Esophagus muscularis mucosa (tissue), 4 donors: ENCODE data around the gene HIPK4. TPM values are rescaled to one million over a fixed set of nuclear protein-coding genes. Genes with fewer than 3 reads are reported as not detected.
A peak's percentile ranks its signal among the peaks of the same experiment; 100 is the strongest.

Experiments
- DNase-seq: peaks from one replicate; pipeline ENCODE4 v3.0.0-alpha.2; 2017; ENCODE audit errors: extremely low spot score
- H3K27ac ChIP-seq, 4 donors: fragments of 200-600 bp; sonication (generic); replicated peaks in 1 of 4; 1 replicate in 3 of 4; 2 replicates in 1 of 4; pipeline ENCODE4 v1.5.1; 2016 to 2019; ENCODE audit warnings: mild to moderate bottlenecking in 1 of 4
- H3K27me3 ChIP-seq, 4 donors: fragments of 200-600 bp; sonication (generic); one replicate each; pipeline versions ENCODE4 v1.5.1 to v1.6.0; 2016 to 2019
- H3K36me3 ChIP-seq, 4 donors: fragments of 200-600 bp; sonication (generic); one replicate each; pipeline ENCODE4 v1.5.1; 2016 to 2019
- H3K4me1 ChIP-seq, 4 donors: fragments of 200-600 bp; sonication (generic); one replicate each; pipeline ENCODE4 v1.5.1; 2016 to 2019
- H3K4me3 ChIP-seq, 4 donors: fragments of 200-600 bp; sonication (generic); 1 replicate in 2 of 4; 2 replicates in 2 of 4; pipeline ENCODE4 v1.5.1; 2016 to 2019; ENCODE audit warnings: mild to moderate bottlenecking in 4 of 4, moderate library complexity in 1 of 4
- H3K9me3 ChIP-seq, 4 donors: fragments of 200-600 bp; sonication (generic); 1 replicate in 3 of 4; 2 replicates in 1 of 4; pipeline ENCODE4 v1.5.1; 2016 to 2019
- EP300 ChIP-seq: sonication (generic); formaldehyde crosslinking; IDR thresholded peaks from one replicate; pipeline ENCODE4 v1.6.1; 2017; ENCODE audit warnings: antibody characterized with exemption
- POLR2A ChIP-seq: fragments of 450-650 bp; IDR thresholded peaks from one replicate; pipeline ENCODE4 v1.6.1; 2017; ENCODE audit warnings: antibody characterized with exemption, moderate library complexity, mild to moderate bottlenecking, low read depth
- POLR2AphosphoS5 ChIP-seq, 2 donors: sonication (generic); formaldehyde crosslinking; IDR thresholded peaks; one replicate each; pipeline ENCODE4 v1.6.1; 2017; ENCODE audit warnings: antibody characterized with exemption in 2 of 2
- WGBS: methylation state at CpG from one replicate; pipeline ENCODE4 v1.1.5; 2018; 5-methylcytosine and 5-hydroxymethylcytosine counted together
- intact Hi-C: fragments of 100-400 bp; cut with DNase I; formaldehyde crosslinking; loops from one replicate; pipeline ENCODE4 v1.15.1; 2023
- total RNA-seq, 4 donors: library from RNA; depleted of rRNA; stranded (reverse); fragments of >200 nt; gene quantifications; one replicate each; pipeline versions ENCODE4 v1.1.0 to v1.2.1, GENCODE V29; 2016
- TF ChIP-seq, protein P1 (sequence below), 3 experiments: fragments of 200-600 bp in 2 of 3; fragments of 450-650 bp in 1 of 3; sonication (generic) in 2 of 3; IDR thresholded peaks; one replicate each; pipeline ENCODE4 v1.5.1; 2017 to 2019; ENCODE audit warnings: antibody characterized with exemption in 3 of 3, mild to moderate bottlenecking in 2 of 3, moderate library complexity in 1 of 3

The HIPK4 gene
- total RNA-seq, 4 donors from 2014 or later: under 0.01 to 0.63 (median 0.42) TPM

DNA sequence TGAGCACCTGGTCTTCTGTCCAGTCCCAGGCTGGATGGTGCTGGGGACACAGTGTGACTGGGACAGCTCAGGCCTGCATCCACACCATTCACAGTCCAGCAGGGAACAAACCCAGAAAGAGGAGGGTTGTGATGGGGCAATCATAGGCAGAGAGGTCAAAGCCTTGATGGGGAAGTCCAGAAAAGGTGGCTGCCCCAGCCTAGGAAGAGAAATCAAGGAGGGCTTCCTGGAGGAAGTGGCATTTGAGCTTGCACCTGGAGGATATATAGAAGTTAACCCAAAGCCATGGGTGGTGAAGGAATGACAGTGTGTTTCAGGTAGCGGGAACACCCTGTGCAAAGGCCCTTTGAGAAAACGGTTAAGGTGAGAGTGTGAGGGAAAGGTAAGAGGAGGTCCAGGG is 25.8 kb upstream of the HIPK4 start:
- no peaks in the 10 kb centered on the region for H3K36me3 ChIP-seq
- H3K27me3 ChIP-seq: no peaks in the 10 kb centered on the region
- no peak for DNase-seq
- TF ChIP-seq, protein P1, sequence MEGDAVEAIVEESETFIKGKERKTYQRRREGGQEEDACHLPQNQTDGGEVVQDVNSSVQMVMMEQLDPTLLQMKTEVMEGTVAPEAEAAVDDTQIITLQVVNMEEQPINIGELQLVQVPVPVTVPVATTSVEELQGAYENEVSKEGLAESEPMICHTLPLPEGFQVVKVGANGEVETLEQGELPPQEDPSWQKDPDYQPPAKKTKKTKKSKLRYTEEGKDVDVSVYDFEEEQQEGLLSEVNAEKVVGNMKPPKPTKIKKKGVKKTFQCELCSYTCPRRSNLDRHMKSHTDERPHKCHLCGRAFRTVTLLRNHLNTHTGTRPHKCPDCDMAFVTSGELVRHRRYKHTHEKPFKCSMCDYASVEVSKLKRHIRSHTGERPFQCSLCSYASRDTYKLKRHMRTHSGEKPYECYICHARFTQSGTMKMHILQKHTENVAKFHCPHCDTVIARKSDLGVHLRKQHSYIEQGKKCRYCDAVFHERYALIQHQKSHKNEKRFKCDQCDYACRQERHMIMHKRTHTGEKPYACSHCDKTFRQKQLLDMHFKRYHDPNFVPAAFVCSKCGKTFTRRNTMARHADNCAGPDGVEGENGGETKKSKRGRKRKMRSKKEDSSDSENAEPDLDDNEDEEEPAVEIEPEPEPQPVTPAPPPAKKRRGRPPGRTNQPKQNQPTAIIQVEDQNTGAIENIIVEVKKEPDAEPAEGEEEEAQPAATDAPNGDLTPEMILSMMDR (IDR thresholded peaks at IDR 0.05): no peak
- no peak for TF ChIP-seq POLR2A
- no peak for TF ChIP-seq POLR2AphosphoS5 (IDR thresholded peaks at IDR 0.05)
- no peak for TF ChIP-seq EP300
- 98% methylated on average over 2 of the region's 2 CpGs for WGBS
- no peaks in the 10 kb centered on the region for H3K9me3 ChIP-seq
- intact Hi-C loops: no loop called here
- peaks cover 47 to 58% (median 52%) of the 10 kb centered on the region in 4 donors for H3K4me1 ChIP-seq
- no peak overlapping the region for H3K27ac ChIP-seq
- no peak overlapping the region for H3K4me3 ChIP-seq

DNA sequence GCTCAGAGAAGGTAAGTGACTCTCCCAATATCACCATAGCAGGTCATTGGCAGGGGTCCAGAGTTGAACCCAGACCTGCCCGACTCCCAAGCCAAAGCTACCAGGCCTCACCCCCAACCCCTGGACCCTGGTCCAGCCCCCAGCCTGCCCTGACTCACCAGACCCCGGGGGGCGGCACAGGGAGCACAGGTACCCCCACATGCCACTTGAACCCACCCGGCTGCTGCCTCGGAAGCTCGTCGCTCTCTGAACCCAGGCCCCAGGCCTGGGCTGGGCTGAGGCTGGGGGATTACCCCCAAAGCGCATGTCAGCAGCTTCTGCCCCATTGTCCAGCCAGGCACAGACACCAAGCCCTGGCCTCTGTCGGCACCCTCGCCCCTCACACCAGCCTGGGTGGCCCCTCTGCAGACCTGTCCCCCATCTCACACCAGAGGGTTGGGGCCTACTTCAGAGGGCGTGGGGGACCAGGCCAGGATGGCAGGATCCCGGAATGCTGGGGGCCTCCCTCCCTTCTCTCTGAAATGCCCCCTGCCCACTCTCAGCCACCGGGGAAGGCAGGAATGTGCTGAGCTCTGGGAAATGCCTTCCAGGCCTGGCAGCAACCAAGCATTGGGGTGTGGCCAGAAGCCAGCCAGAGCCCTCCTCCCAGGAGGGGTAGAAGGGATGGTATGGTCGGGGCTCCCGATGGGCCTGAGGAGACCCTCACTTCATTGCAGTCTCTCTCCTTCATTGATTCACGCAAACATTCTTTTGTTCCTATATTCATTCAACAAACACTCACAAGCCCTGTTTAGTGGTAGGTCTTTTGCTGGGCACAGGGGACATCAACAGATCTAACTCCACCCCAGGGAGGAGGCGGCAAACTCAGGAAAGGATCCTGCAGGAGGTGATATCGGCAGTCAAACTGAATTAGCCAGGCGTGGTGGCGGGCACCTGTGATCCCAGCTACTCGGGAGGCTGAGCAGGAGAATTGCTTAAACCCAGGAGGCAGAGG is 24.9 kb upstream of the HIPK4 start:
- no peak overlapping the region for H3K4me3 ChIP-seq
- peaks cover 48 to 56% (median 51%) of the 10 kb centered on the region in 4 donors for H3K4me1 ChIP-seq
- no peaks in the 10 kb centered on the region for H3K36me3 ChIP-seq
- H3K9me3 ChIP-seq: no peaks in the 10 kb centered on the region
- TF ChIP-seq EP300 (no peak), POLR2AphosphoS5 (IDR thresholded peaks at IDR 0.05) (no peak), POLR2A (no peak)
- TF ChIP-seq, protein P1 (IDR thresholded peaks at IDR 0.05): no peak
- no peak overlapping the region for H3K27ac ChIP-seq
- no peak for DNase-seq
- intact Hi-C loops: no loop called here
- 88% methylated on average over 18 of the region's 21 CpGs for WGBS
- H3K27me3 ChIP-seq: no peaks in the 10 kb centered on the region

DNA sequence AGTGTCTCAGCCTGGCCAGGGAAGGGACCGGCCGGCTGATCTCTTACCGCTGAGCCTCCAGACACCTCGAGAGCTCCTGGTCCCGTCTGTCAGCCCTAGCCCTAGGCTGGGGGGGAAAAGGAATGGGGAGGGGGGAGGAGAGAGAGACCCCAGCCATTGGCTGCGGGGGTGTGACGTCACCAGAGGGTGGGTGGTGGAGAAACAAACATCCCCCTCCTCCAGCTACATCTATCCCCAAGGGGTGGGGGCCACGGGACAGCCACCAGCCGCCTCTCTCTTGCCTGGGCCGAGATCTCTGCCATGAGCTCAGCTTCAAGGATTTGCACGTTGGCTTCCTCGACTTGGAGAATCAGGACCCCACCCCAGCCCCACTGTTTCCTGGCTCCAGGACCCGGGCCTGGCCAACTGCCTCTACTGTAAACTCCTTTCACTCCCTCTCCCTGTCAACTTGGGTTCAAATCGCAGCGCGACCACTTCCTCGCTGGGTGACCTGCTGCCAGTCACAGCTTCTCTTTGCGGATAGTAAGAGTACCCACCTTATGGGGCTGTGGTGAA is 23.4 kb upstream of the HIPK4 start, which contains the start of gene PRX:
TSS of gene PRX (minus strand) at position 88 of the 555 bp plus-strand sequence. CDS start 5,446 bp downstream, outside the sequence.
- Histone ChIP-seq H3K27ac (peak within 1 kb of the TSS; percentile 60 to 73 (median 68)), H3K27me3 (no peaks in the 10 kb centered on the region), H3K9me3 (no peaks in the 10 kb centered on the region), H3K36me3 (no peaks in the 10 kb centered on the region), H3K4me3 (no peak within 1 kb of the TSS), H3K4me1 (peaks cover 48 to 56% (median 51%) of the 10 kb centered on the region in 4 donors)
- TF ChIP-seq, protein P1 (IDR thresholded peaks at IDR 0.05): no peak
- no peak for TF ChIP-seq EP300
- 58% methylated on average over 7 of the region's 18 CpGs for whole genome bisulfite sequencing
- intact Hi-C loops: no loop called here
- no peak for DNase-seq

DNA sequence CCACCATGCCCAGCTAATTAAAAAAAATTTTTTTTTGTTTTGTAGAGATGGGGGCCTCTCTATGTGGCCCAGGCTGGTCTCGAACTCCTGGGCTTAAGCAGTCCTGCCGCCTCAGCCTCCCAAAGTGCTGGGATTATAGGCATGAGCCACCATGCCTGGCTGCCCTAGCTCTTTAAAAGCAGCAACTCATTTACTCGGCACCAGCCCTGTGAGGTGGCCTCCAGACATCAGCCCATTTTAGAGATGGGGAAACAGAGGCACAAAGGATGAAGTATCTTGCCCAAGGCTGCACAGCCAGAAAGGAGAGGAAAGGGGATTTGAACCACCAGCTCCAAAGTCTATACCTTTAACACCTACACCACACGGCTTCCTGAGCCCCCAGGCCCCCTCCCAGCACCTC is 22.9 kb upstream of the HIPK4 start:
- H3K9me3 ChIP-seq: no peaks in the 10 kb centered on the region
- intact Hi-C loops: no loop called here
- H3K27ac ChIP-seq: no peak overlapping the region
- H3K36me3 ChIP-seq: no peaks in the 10 kb centered on the region
- no peak for TF ChIP-seq POLR2AphosphoS5 (IDR thresholded peaks at IDR 0.05)
- TF ChIP-seq, protein P1 (IDR thresholded peaks at IDR 0.05): no peak
- TF ChIP-seq EP300: no peak
- no peak for TF ChIP-seq POLR2A
- DNase-seq: no peak
- H3K27me3 ChIP-seq: no peaks in the 10 kb centered on the region
- H3K4me1 ChIP-seq: peaks cover 47 to 56% (median 50%) of the 10 kb centered on the region in 4 donors
- no peak overlapping the region for H3K4me3 ChIP-seq
- 66% methylated on average over 4 of the region's 4 CpGs for WGBS
